ENCODE measurements around the gene PDE11A. TPM values are rescaled to one million over a fixed set of nuclear protein-coding genes. Genes with fewer than 3 reads are reported as not detected.

PDE11A gene
- total RNA-seq, 2 donors from 2014 or later: 1.5 to 1.9 TPM

- H3K9me3 Mint-ChIP-seq: no peaks in the 10 kb centered on the region
- H3K9ac ChIP-seq (ENCODE audit: extremely low read depth, low read length, poor library complexity, severe bottlenecking): no peak overlapping the region
- H3K27ac Mint-ChIP-seq: peak overlapping the region; percentile 55
- peaks cover 4% of the 10 kb centered on the region for H3K27me3 Mint-ChIP-seq (ENCODE audit: insufficient read depth)
- H3K9me3 ChIP-seq (ENCODE audit: control insufficient read depth, low read length): no peaks in the 10 kb centered on the region
- WGBS, 2 experiments (ENCODE audit: insufficient coverage in 1 of 2, insufficient read length in 1 of 2): 93 to 100% methylated on average over 1 of the region's 1 CpG
- no peaks in the 10 kb centered on the region for H3K36me3 Mint-ChIP-seq (ENCODE audit: low read depth)
- no peak for TF ChIP-seq CTCF (conservative IDR thresholded peaks at IDR 0.05)
- no peak overlapping the region for H3K4me3 ChIP-seq (ENCODE audit: low read length)
- H3K4me1 ChIP-seq (ENCODE audit: control insufficient read depth, insufficient read depth, low read length): no peaks in the 10 kb centered on the region
- H3K4me3 Mint-ChIP-seq: peak overlapping the region; percentile 58
- H3K36me3 ChIP-seq (ENCODE audit: control insufficient read depth, insufficient read depth, low read length): no peaks in the 10 kb centered on the region
- no peaks in the 10 kb centered on the region for H3K27me3 ChIP-seq (ENCODE audit: control insufficient read depth, insufficient read depth, low read length, poor library complexity, severe bottlenecking)
- peaks cover 10% of the 10 kb centered on the region for H3K4me1 Mint-ChIP-seq
- no peak for DNase-seq
- no peak overlapping the region for H3K27ac ChIP-seq (ENCODE audit: low read depth, low read length)
These were observed 438.7 kb downstream of the PDE11A start for GRCh38 chr2:177633910-177634294.

DNA sequence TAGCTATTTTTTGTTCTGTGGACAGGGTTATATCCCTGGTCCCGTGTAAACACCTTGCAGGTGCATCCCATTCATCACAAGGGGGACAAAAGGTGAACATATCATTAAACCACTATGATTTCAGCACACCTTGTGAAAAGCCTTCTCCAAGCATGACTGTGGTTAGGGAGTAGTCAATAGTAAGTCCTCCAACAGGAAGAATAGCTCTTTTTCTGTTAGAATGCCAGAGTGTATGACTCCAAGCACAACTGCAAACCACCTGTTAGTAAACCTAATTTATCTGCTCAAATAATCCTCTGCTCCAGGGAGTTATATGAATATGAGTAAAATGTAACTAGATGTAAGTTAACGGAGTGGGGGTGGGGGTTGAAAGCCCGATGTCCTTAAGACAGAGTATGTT lies 439.5 kb downstream of the PDE11A start:
- no peaks in the 10 kb centered on the region for H3K9me3 Mint-ChIP-seq
- no peak overlapping the region for H3K27ac Mint-ChIP-seq
- no peak for DNase-seq
- H3K36me3 ChIP-seq (ENCODE audit: control insufficient read depth, insufficient read depth, low read length): no peaks in the 10 kb centered on the region
- no peaks in the 10 kb centered on the region for H3K9me3 ChIP-seq (ENCODE audit: control insufficient read depth, low read length)
- H3K4me3 ChIP-seq (ENCODE audit: low read length): no peak overlapping the region
- peaks cover 10% of the 10 kb centered on the region for H3K4me1 Mint-ChIP-seq
- WGBS, 2 experiments (ENCODE audit: insufficient coverage in 1 of 2, insufficient read length in 1 of 2): 87% methylated on average over 3 of the region's 3 CpGs; no CpG with 5 or more reads in 1 of the 2 experiments
- H3K27me3 ChIP-seq (ENCODE audit: control insufficient read depth, insufficient read depth, low read length, poor library complexity, severe bottlenecking): no peaks in the 10 kb centered on the region
- H3K36me3 Mint-ChIP-seq (ENCODE audit: low read depth): no peaks in the 10 kb centered on the region
- no peak overlapping the region for H3K9ac ChIP-seq (ENCODE audit: extremely low read depth, low read length, poor library complexity, severe bottlenecking)
- no peaks in the 10 kb centered on the region for H3K4me1 ChIP-seq (ENCODE audit: control insufficient read depth, insufficient read depth, low read length)
- no peak for TF ChIP-seq CTCF (conservative IDR thresholded peaks at IDR 0.05)
- H3K27ac ChIP-seq (ENCODE audit: low read depth, low read length): no peak overlapping the region
- H3K4me3 Mint-ChIP-seq: no peak overlapping the region
- H3K27me3 Mint-ChIP-seq (ENCODE audit: insufficient read depth): peaks cover 4% of the 10 kb centered on the region

DNA sequence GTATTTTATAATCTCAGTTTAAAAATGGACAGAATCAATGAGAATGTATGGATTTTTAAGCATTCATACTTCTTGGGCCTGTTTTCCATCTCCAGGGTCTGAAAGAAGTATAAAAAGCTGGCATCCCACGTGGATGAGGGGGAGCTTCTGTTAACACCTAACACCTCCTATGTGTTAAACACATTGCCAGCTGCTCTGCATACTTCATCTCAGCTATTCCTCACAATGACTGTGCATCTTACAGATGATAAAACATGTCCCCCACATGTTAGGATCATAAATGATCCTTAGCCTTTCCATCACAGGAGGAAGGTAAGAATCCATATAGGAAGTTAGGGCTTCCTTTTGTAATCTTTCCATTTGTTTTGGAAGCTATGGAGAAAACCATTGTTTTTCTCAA lies 440.9 kb downstream of the PDE11A start:
- no peak overlapping the region for H3K27ac ChIP-seq (ENCODE audit: low read depth, low read length)
- H3K4me3 Mint-ChIP-seq: no peak overlapping the region
- H3K27ac Mint-ChIP-seq: no peak overlapping the region
- no peaks in the 10 kb centered on the region for H3K27me3 ChIP-seq (ENCODE audit: control insufficient read depth, insufficient read depth, low read length, poor library complexity, severe bottlenecking)
- H3K27me3 Mint-ChIP-seq (ENCODE audit: insufficient read depth): peaks cover 4% of the 10 kb centered on the region
- TF ChIP-seq CTCF (conservative IDR thresholded peaks at IDR 0.05): no peak
- no peaks in the 10 kb centered on the region for H3K4me1 ChIP-seq (ENCODE audit: control insufficient read depth, insufficient read depth, low read length)
- no peak overlapping the region for H3K4me3 ChIP-seq (ENCODE audit: low read length)
- 61% methylated on average over 1 of the region's 1 CpG; no CpG with 5 or more reads in 1 of the 2 experiments for WGBS, 2 experiments (ENCODE audit: insufficient coverage in 1 of 2, insufficient read length in 1 of 2)
- no peak for DNase-seq
- no peaks in the 10 kb centered on the region for H3K9me3 Mint-ChIP-seq
- no peak overlapping the region for H3K9ac ChIP-seq (ENCODE audit: extremely low read depth, low read length, poor library complexity, severe bottlenecking)
- H3K36me3 Mint-ChIP-seq (ENCODE audit: low read depth): no peaks in the 10 kb centered on the region
- H3K9me3 ChIP-seq (ENCODE audit: control insufficient read depth, low read length): no peaks in the 10 kb centered on the region
- no peaks in the 10 kb centered on the region for H3K36me3 ChIP-seq (ENCODE audit: control insufficient read depth, insufficient read depth, low read length)
- H3K4me1 Mint-ChIP-seq: peaks cover 5% of the 10 kb centered on the region
